Stimulated activated CD8-positive, alpha-beta memory T cell treated with anti-CD3 and anti-CD28 coated beads, Interleukin-4, amount 100 ng/mL, for 4 hours (primary cell): ENCODE data around the gene LARGE1.

Experiments
- DNase-seq, 2 donors: peaks; one replicate each; pipeline ENCODE4 v3.0.0-alpha.2; 2020; ENCODE audit warnings: low read depth in 2 of 2, low spot score in 1 of 2

The LARGE1 gene

DNA sequence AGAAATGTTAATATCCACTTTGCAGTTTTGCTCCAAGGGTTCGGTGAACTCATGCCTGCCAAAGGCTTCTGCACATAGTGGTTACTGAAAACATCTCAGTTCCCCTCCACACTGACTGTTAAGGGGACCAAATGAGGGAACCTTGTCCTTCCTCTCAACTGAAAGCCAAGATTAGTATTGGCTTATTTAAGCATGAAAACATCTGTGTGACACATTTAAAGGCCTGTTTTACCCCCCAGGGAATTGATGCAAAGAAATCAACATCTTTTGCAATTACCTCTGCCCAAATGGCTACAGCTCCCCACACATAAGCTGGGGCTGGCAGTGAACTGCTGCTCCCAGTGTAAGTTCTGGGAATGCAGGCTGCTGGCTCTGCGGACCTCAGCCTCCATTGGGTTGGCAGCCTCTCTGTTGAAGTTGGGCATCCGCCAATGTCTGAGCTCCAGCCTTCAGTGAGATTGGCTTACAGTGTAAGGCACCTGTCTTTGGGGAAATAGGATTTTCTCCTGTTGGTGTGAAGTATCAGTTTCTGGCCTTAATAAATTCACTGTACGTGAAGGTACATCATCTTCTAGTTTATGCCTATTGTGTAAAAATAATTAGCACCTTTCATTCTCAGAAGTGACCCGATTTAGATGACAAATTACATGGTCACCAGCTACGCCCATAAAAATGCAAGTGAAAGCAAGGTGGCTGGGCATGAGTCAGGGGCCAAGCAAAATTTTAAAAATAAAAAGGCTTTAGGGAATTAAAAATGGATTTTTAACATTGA lies 648.7 kb downstream of the LARGE1 start:
- no peak for DNase-seq

DNA sequence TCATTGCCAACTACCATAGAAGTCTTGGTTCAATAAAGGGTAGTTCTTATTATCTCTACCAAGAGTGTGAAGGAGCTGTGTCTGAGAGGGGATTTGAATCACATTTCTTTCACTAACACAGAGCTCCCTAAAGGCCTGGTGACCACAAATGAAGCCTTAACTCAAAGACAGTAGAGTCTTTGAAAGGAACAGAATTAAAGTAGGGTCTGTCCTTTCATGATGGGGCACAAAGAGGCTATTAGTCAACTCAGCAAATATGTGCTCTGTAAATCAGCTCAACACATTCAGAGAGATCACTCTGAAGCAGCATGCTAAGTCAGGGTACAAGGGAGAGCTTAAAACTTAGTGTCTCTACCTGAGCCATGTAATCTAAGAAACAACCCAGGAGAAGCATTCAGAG lies 649.7 kb downstream of the LARGE1 start:
- no peak for DNase-seq

- DNase-seq, result no peak
These were observed 658.6 kb downstream of the LARGE1 start for GRCh38 chr22:33261699-33262098.

DNA sequence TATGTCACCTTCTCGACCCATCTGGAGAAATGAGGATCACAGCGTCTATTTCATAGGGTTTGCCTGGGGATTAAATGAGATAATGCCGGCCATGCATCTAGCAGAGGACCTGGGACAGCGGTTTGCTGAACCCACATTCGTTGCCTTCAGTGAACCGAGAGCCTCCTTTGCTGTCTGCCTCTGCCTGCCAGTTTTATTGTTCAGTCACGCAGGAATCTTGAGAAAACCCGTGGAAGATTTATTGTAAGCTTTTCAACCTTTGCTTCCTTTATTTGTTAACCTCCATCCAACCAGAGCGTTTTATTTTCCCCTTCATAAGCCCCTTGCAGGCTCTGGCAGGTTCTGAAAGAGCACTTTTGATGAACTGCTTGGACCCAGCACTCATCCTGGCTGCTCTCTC lies 659.8 kb downstream of the LARGE1 start:
- DNase-seq, result no peak

- no peak for DNase-seq
These were observed 664.5 kb downstream of the LARGE1 start for GRCh38 chr22:33255791-33256190.

- DNase-seq, result no peak
These were observed 671.3 kb downstream of the LARGE1 start for GRCh38 chr22:33248948-33249347.

DNA sequence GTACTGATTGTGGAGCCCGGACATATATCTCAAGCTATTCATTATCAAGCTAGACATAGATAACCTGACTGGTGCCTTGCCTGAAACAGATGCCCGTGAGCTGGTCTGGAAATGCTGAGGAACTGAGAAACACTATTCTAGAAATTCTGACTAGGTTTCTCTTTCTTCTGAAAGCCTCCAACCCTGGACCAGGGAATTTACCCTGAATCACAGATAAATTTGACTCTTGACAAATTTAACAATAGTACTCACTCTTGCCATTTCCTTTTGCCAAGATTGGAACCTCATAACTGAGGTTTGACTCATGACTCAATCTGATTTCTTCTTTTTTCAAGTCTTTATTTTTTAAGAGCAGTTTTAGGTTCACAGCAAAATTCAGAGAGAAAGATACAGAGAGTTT lies 672.5 kb downstream of the LARGE1 start:
- no peak for DNase-seq

- no peak for DNase-seq
These were observed 678.2 kb downstream of the LARGE1 start for GRCh38 chr22:33242078-33242477.

GRCh38 chr22:33240888-33241475 lies 679.3 kb downstream of the LARGE1 start:
- no peak for DNase-seq

- no peak for DNase-seq
These were observed 688.2 kb downstream of the LARGE1 start for GRCh38 chr22:33232071-33232470.

DNA sequence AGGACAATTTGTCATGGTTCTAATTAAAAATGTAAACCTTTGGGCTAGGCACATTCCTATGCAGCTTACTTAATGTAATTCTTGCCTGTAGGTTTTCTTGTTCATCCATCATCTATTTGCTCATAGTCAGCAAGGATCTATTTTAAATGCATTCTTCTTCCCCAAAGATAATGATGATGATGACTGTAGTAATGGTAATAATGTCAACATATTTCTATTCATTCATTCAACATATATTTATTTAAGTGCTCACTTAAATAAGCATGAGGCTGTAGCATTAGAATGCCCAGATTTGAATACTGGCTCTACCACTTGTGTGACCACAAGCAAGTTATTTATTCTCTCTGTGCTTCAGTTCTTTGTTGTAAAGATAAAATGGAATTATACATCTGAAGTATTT lies 692.5 kb downstream of the LARGE1 start:
- DNase-seq, result no peak

DNA sequence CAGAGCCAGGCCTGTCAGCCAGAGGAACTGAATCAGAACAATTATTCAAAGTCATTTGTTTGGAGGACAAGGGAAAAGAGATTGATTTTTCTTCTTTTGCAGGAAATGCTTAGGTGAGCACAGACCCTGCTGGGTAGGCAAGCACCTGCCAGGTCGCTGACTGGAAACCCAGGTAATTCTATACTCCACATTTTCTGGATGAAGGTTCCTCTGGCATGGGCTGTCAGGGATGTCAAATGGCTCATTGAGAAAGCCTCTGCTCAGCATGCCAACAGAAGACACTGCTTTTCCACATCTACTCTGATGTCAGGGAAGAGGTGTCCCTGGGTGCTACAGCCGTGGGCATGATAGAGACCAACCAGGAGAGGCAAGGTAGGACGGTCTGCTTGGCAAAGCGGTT lies 695.4 kb downstream of the LARGE1 start:
- DNase-seq, result no peak
